GM18499 (cell line): ENCODE results near the gene CYBC1.

Experiments used
- ATAC-seq: cut with Tn5 transposase; IDR thresholded peaks from one replicate; pipeline ENCODE4 v1.9.1; 2021; ENCODE audit warnings: moderate number of reproducible peaks; ENCODE audit not compliant: insufficient read depth, unreplicated experiment

The CYBC1 gene

DNA sequence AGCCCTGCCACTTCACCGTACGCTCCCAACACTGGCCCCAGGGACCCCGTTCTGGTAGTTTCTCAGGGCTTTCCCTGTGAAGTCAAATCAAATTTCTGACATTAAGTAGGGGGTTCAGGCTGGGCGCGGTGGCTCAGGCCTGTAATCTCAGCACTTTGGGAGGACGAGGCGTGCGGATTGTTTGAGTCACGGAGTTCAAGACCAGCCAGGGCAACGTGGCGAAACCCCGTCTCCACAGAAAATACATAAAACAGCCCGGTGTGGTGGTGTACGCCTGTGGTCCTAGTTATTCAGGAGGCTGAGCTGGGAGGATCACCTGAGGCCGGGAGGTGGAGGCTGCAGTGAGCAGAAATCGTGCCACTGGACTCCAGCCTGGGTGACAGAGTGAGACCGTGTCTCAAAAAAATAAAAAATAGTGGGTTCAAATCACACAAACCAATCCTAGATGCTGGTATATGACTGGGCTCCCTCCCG lies 632 bp downstream of the CYBC1 start:
- ATAC-seq: no peak

DNA sequence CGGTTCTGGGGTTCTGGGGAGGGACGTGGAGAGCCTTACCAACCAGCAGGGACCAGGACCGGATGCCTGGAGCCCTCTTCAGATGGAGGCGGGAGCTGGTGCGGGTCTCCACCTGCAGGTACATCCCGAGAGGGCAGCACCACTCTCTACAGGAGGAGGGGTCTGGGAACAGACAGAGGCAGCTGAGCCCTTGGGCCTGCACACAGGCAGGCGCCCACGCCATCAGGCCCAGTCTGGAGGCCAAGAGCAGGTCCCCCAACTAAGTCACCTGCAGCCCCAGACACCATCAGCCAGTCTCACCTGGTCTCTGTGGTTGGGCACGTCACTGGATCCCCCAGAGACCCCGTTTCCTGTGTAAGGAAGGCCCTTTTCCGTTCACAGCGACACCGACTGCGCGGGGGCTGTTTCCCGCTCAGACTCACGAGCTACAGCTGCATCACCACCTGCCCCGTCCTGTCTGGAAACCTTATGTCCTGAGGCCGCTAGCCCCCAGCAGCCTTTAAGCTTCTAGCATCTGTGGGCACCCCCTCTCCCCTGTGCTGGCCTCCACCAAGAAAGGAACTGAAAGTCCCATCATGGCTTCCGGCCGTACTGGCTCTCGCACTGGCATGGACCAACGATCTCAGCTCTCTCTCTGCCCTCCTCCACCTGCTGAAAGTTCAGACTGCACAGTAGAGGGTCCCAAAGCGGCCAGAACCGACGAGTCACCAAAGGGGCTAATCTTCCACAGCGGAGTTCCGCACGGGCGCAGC lies 1.2 kb downstream of the CYBC1 start:
- ATAC-seq: no peak

DNA sequence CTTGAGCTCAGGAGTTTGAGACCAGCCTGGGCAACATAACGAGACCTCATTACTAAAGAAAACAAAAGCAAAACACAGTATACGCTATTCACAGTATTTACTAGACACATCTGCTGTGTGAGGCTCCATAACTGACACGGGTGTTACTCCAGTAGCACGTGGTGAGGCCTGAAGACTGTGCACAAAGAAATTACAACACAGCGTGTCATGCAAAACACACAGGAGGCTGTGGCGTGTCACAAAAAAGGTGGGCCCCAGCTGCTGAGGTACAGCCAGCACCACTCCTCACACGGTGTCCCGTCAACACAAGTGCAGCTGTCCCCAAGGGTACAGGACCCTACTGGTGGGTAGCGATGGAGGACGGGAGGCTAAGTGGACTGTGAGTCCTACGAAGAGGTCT lies 2.7 kb downstream of the CYBC1 start:
- no peak for ATAC-seq

DNA sequence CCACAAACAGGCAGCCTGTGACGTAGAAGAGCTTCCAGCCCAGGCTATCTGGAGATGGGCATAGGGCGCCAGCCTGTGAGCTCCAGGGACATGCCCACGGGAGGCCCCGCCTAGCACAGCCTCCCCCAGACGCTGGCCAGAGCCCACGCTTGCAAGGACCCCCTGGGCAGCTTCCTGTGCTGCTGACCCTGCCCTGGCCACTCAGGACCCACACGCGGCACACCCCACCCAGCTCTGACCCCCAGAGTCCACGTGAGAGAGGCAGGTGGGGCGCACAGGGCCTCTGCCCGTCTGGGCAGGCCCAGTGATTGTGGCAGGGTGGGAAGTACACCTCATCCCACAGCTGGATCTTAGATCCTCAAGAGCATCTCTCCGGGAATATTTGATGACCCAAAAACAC lies 3.9 kb downstream of the CYBC1 start:
- no peak for ATAC-seq

DNA sequence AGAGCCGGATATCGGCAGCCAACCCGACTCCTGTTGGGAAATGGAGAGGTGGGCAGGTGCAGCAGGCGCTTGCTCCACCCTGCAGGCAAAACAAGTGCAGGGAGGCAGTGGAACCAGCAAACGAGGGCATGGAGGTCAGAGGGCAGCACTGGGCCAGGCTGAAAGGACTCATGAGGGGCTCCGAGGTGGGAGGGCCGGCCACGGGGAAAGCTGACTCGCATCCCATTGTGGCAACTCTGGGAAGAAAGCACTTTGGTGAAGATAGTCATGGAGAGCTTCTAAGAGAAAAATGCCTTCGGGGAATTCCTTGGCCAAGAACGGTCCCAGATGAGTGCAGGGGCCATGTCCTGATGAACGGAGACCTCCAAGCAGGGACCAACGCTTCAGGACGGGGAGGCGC lies 4.4 kb downstream of the CYBC1 start:
- ATAC-seq: no peak

- ATAC-seq: no peak
Observed at GRCh38 chr17:82445542-82445941, 5.0 kb downstream of the CYBC1 start.

DNA sequence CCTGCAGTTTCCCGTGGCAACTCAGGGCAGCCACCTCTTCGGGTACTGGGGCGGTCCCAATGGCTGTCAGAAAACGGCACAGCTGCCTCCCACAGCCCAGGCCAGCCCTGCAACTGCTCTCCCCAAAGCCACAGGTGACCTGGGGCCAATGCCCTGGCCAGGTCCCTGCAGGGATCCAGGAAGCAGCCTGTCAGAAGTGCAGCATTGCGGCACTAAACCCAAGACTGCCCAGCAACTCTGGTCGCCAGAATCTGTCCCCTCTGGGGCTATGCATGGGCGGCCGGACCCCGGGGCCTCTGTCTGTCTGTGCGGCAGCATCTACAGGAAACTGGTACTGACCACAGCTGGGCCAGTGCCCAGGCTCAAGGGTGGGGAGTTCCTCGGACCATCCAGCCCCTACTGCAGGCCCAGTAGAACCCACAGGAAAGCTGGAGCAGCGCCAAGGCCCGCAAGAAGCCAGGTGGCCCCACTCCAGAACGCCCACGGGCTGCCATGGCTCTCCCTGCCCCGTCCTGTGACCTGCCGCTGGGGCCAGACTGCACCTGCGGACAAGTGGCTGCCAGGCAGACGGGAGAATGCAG lies 5.5 kb downstream of the CYBC1 start:
- no peak for ATAC-seq

DNA sequence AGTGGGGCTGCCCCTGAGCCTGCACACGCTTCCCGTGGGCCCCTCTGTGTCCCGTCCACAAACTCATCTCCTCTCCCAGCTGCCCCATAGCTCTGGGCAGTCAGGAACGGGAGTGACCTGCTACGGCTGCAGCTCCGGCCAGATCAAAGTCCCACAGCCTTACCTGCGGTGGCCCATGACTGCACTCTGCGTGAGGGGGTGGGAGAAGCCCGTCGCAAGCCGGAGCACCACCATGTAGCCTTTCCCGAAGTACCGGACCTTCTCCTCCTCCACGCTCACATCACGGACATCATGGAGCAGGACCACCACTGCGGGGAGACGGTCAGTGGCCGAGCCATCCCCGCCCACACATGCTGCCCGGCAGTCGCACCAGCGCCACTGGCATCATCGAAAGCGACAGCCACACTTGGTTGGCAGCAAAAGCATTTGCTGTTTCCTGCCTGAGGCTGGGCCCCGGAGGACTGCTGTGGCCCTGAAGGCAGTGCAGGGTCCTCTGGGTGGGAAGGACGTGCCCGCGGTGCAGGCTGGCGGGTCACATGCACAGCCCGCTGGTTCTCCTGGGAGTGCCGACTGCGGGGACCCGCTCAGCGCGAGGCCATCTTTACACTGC lies 6.2 kb downstream of the CYBC1 start:
- no peak for ATAC-seq

DNA sequence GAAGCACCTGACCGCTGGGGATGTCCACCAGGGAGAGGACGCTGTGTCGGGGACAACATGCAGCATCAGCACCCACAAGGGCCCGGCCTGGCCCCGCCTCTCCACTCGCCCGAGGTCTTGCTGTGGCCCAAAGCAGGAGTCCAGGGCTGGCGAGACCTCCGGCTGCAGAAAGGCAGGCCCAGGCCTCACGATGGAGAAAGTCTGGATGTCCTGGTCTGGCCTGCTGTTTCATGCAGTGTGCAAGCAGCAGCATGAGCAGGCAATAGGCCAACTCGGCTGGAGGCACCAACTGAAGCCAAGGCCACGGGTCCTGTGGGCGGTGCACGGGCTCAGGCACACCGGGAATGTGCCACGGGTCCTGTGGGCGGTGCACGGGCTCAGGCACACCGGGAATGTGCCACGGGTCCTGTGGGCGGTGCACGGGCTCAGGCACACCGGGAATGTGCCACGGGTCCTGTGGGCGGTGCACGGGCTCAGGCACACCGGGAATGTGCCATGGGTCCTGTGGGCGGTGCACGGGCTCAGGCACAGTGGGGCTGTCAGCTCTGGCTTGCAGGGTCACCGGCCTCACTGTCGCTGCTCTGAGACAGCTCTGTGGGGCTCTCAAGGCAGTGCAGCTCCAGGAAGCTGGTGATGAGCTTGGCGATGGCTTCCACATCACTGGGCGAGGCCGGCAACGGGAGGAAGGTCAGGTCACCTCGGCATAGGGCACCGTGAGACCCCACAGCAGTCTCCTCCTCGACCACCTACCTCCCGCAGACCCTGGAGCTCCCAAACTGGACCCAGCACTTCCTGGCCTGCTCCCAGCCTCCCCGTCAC lies 6.9 kb downstream of the CYBC1 start:
- no peak for ATAC-seq

GRCh38 chr17:82442643-82443464 lies 7.7 kb downstream of the CYBC1 start:
- no peak for ATAC-seq

GRCh38 chr17:82441691-82442487 lies 8.7 kb downstream of the CYBC1 start:
- no peak for ATAC-seq

DNA sequence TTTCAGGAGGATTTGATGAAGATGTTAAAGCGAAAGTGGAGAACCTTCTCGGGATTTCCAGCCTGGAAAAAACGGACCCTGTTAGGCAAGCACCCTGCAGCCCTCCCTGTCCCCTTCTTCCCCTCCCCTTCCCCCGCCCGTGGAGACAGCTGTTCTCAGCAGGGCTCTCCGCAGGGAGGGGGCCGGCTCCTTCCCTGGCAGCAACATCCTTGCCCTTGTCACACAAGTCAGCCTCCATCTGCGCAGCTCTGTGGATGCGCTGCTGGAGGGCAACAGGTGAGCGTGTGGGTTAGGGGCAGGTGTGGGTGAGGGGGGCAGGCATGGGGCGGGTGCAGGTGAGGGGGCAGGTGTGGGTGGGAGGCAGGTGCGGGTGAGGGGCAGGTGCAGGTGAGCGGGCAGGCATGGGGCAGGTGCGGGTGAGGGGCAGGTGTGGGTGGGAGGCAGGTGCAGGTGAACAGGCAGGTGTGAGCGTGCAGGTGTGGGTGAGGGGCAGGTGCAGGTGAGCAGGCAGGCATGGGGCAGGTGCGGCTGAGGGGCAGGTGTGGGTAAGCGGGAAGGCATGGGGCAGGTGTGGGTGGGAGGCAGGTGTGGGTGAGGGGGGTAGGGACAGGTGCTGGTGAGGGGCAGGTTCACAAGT lies 9.4 kb downstream of the CYBC1 start:
- no peak for ATAC-seq

- ATAC-seq: no peak
Observed at GRCh38 chr17:82440469-82440981, 10.0 kb downstream of the CYBC1 start.

DNA sequence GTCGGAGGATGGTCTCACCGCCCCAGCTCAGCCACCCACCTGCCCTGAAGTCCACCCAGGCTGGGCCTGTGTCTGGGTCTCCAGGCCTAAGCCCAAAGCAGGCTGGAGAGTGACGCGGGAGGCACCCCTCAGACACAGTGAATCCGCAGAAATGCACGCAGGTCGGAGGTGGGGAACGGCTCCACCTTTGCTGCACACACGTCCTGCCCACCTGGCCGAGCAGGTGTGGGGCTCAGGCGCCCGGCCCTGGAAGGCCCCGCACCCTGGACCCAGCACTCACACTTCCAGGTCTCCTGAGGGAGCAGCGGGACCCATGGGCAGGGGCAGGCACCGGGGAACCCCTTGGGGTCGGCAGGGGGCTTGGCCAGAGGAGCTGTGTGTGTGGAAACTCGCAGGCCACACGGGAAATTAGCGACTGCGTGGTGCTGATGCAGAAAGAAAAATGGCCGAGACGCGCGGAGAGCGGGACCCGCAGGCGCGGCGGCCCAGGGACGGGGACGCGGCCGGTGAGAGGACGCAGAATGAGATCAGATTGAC lies 10.7 kb downstream of the CYBC1 start:
- ATAC-seq: no peak

GRCh38 chr17:82439194-82439828 lies 11.2 kb downstream of the CYBC1 start:
- ATAC-seq: no peak

DNA sequence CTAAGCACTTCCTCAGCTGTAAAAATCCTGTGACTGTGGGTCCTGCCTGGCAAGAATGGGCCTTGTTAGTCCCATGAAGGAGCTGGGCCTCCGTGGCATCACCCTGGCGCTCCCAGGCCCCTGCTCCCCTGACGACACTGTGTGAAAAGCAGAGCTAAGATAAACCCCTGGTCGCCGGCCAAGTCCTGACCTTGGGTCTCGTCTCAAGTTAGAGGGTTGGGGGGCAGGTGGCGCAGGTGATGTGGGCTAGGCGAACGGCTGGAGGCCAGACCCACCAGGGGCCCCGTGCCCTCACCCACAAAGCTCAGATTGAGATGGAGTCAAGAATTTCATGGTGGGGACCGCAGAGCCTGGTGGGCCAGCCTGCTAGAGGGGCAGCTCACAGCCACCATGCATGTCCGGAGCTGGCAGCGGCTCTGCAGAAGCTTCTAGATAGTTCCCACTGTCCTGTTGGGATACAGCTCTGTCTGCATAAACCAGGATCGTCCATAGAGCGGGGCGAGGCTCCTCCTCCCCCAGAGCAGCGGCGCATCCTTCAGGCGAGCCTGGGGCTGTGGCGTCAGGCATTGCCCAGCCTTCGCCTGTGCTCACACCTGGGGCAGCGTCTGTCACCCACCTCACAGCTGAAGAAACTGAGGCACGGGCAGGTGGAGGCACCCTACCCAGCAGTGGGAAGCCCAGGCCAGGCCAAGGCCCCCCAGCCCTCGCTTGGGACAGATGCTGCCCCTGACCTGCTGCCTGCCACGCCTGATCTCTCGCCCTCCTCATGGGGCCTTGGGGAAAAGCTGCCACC lies 12.0 kb downstream of the CYBC1 start:
- no peak for ATAC-seq

GRCh38 chr17:82437325-82437668 lies 13.3 kb downstream of the CYBC1 start:
- no peak for ATAC-seq
